Measurements from ENCODE around the gene PRKCD.
"Not testable (repeated sequence)": the region's sequence is repeated elsewhere in the genome, so short reads cannot be mapped to it uniquely, and the experiment has no call there.

PRKCD gene

DNA sequence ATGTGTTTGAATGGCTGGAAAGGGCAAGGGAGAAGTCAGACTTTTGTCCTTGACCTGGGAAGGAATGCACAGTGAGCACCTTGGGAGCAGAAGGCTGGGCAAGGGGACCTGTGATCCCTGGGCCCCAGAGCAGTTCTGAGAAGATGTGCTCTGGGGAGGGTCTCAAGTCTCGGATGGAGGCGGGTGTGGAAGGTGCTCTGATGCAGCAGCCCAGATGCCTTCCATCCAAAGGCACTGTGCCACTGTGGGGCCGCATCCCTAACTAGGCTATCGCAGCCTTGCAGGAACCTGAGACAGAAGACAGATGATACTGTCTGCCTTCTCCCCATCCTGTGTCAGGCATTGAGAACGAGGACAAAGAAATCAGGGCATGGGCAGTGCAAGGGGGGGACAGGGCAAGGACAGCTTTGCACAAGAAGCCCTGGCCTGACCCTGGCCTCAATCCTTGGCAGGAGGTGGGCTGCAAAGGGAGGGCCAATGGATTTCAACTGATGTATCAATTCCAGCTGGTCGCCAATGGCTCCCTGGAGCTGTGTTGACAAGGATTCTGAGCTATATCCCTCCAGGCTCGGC lies 14.6 kb upstream of the PRKCD start:
- no peak overlapping the region for H3K4me3 ChIP-seq (ENCODE audit: low read depth, low read length)
- DNase-seq (ENCODE audit: low read depth) = no peak
- TF ChIP-seq, protein P1, sequence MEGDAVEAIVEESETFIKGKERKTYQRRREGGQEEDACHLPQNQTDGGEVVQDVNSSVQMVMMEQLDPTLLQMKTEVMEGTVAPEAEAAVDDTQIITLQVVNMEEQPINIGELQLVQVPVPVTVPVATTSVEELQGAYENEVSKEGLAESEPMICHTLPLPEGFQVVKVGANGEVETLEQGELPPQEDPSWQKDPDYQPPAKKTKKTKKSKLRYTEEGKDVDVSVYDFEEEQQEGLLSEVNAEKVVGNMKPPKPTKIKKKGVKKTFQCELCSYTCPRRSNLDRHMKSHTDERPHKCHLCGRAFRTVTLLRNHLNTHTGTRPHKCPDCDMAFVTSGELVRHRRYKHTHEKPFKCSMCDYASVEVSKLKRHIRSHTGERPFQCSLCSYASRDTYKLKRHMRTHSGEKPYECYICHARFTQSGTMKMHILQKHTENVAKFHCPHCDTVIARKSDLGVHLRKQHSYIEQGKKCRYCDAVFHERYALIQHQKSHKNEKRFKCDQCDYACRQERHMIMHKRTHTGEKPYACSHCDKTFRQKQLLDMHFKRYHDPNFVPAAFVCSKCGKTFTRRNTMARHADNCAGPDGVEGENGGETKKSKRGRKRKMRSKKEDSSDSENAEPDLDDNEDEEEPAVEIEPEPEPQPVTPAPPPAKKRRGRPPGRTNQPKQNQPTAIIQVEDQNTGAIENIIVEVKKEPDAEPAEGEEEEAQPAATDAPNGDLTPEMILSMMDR (IDR thresholded peaks at IDR 0.05; ENCODE audit: insufficient read depth, low read depth, low read length, missing control alignments) = no peak

DNA sequence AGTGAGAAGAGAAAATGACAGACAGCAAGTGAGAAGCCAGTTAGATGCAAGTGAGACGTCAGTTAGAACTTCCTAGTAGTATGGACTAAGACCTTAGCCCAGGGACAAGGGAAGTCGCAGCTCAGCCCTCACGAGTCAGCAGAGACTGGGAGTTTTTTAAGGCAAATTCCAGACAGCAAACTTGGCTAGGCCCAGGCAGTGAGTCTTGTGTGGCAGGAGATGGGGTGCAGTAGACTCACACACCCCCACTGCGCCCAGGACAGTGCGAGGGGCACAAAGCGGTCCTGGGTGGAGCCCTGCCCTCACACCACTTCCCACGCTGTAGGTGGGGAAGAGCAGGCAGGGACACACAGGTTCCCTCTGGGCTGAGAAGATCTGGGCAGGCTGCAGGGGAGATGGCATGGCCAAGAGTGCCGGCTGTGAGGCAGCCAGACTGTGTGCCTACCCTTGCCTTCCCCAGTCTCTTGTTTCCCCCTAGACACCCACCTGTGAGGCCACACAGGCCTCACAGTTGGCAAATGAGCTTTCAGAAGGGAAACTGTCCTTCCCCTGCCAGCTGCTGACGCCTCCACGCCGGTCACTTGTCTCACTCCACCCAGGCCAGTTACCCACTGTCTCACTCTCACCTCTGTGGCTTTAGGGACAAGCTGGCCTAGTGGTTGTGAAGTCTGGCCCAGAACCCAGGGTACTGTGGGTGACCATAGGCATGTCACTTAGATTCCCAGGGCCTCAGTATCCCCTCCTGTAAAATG lies 13.7 kb upstream of the PRKCD start:
- no peak for DNase-seq (ENCODE audit: low read depth)
- TF ChIP-seq, protein P1 (IDR thresholded peaks at IDR 0.05; ENCODE audit: insufficient read depth, low read depth, low read length, missing control alignments) = no peak

GRCh38 chr3:53147903-53148400 lies 13.1 kb upstream of the PRKCD start:
- TF ChIP-seq, protein P1 (IDR thresholded peaks at IDR 0.05; ENCODE audit: insufficient read depth, low read depth, low read length, missing control alignments) = no peak
- no peak for DNase-seq (ENCODE audit: low read depth)
- H3K4me3 ChIP-seq (ENCODE audit: low read depth, low read length) = no peak overlapping the region

More for the DNA sequence above, 13.7 kb upstream of the PRKCD start:
- H3K4me3 ChIP-seq (ENCODE audit: low read depth, low read length) = no peak overlapping the region

GRCh38 chr3:53149006-53149690 lies 11.9 kb upstream of the PRKCD start:
- no peak for DNase-seq (ENCODE audit: low read depth)
- TF ChIP-seq, protein P1 (IDR thresholded peaks at IDR 0.05; ENCODE audit: insufficient read depth, low read depth, low read length, missing control alignments) = no peak
- no peak overlapping the region for H3K4me3 ChIP-seq (ENCODE audit: low read depth, low read length)

DNA sequence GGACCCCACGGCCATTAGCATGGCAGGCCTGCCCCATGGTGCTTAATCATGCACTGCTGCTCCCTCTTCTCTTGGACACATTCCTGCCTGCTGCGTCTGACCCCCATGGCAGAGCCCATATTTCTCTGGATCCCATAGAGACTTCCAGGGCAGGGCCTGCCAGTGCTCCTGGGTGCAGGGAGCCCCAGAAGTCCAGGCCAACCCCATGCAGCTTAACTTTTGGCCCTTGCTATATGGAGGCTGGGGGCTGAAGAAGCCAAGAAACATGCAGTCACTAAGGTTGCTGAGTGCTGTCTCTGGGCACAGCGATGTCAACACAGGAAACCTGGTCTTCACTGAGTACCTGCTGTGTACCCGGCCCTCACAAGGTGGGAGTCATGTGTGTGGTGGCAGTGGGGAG lies 11.3 kb upstream of the PRKCD start:
- no peak overlapping the region for H3K4me3 ChIP-seq (ENCODE audit: low read depth, low read length)
- no peak for DNase-seq (ENCODE audit: low read depth)
- TF ChIP-seq, protein P1 (IDR thresholded peaks at IDR 0.05; ENCODE audit: insufficient read depth, low read depth, low read length, missing control alignments) = no peak

- no peak for DNase-seq (ENCODE audit: low read depth)
- TF ChIP-seq, protein P1 (IDR thresholded peaks at IDR 0.05; ENCODE audit: insufficient read depth, low read depth, low read length, missing control alignments) = no peak
- H3K4me3 ChIP-seq (ENCODE audit: low read depth, low read length) = no peak overlapping the region
Observed at GRCh38 chr3:53150247-53151085, 10.5 kb upstream of the PRKCD start.

DNA sequence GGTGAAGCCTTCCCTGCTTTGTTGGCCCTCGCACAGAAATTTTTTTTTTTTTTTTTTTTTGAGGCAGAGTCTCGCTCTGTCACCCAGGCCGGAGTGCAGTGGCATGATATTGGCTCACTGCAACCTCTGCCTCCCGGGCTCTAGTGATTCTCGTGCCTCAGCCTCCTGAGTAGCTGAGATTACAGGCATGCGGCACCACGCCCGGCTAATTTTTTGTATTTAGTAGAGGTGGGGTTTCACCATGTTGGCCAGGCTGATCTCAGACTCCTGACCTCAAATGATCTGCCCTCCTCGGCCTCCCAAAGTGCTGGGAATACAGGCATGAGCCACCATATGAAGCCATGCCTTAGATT lies 9.9 kb upstream of the PRKCD start:
- not testable (repeated sequence) for DNase-seq (ENCODE audit: low read depth); H3K4me3 ChIP-seq (ENCODE audit: low read depth, low read length)

Data from GM12865 (cell line).